Smooth muscle cell (in vitro differentiated cells): ENCODE measurements around the gene PSMD5. TPM values are rescaled to one million over a fixed set of nuclear protein-coding genes. Genes with fewer than 3 reads are reported as not detected.
A peak's percentile ranks its signal among the peaks of the same experiment; 100 is the strongest.

ENCODE experiments used
- DNase-seq: peaks from one replicate; lab custom pipeline; 2025; ENCODE audit not compliant: unreplicated experiment; lab: John Stamatoyannopoulos, UW
- H2AFZ ChIP-seq: fragments of 200-600 bp; sonication (generic); 2 replicates; pipeline ENCODE4 v1.6.0; 2016; ENCODE audit warnings: antibody characterized with exemption, low read depth, mild to moderate bottlenecking
- H3F3A ChIP-seq: fragments of 200-600 bp; sonication (generic); 2 replicates; pipeline ENCODE4 v1.6.0; 2017; ENCODE audit warnings: antibody characterized with exemption, low read depth
- H3K27ac ChIP-seq: fragments of 200-600 bp; sonication (generic); 2 replicates; pipeline ENCODE4 v1.5.1; 2016; ENCODE audit warnings: low read depth, mild to moderate bottlenecking
- H3K27me3 ChIP-seq: fragments of 200-600 bp; sonication (generic); 2 replicates; pipeline ENCODE4 v1.6.1; 2016; ENCODE audit warnings: low read depth, mild to moderate bottlenecking
- H3K36me3 ChIP-seq: fragments of 200-600 bp; sonication (generic); 2 replicates; pipeline ENCODE4 v1.5.1; 2016; ENCODE audit warnings: low read depth
- H3K4me1 ChIP-seq: fragments of 200-600 bp; sonication (generic); 2 replicates; pipeline ENCODE4 v1.5.1; 2016; ENCODE audit warnings: low read depth
- H3K4me2 ChIP-seq: fragments of 200-600 bp; sonication (generic); 2 replicates; pipeline ENCODE4 v1.6.0; 2016; ENCODE audit warnings: mild to moderate bottlenecking
- H3K4me3 ChIP-seq: fragments of 200-600 bp; sonication (generic); 2 replicates; pipeline ENCODE4 v1.5.1; 2016; ENCODE audit warnings: mild to moderate bottlenecking
- H3K79me2 ChIP-seq: fragments of 200-600 bp; sonication (generic); 2 replicates; pipeline ENCODE4 v1.6.0; 2016; ENCODE audit warnings: low read depth, mild to moderate bottlenecking
- H3K9ac ChIP-seq: fragments of 200-600 bp; sonication (generic); 2 replicates; pipeline ENCODE4 v1.6.0; 2016; ENCODE audit warnings: low read depth
- H3K9me3 ChIP-seq: fragments of 200-600 bp; sonication (generic); replicated peaks from 2 replicates; pipeline ENCODE4 v1.5.1; 2016; ENCODE audit warnings: low read depth
- H4K20me1 ChIP-seq: fragments of 200-600 bp; sonication (generic); 2 replicates; pipeline ENCODE4 v1.6.0; 2016; ENCODE audit warnings: low read depth
- CTCF ChIP-seq: fragments of 200-600 bp; sonication (generic); IDR thresholded peaks from 2 replicates; pipeline ENCODE4 v1.5.1; 2017; ENCODE audit warnings: borderline replicate concordance, mild to moderate bottlenecking, antibody characterized with exemption; ENCODE audit not compliant: insufficient read depth, poor library complexity, severe bottlenecking
- WGBS: methylation state at CpG from one replicate; pipeline ENCODE4 v1.1.7; 2016; ENCODE audit warnings: low lambda C conversion rate; 5-methylcytosine and 5-hydroxymethylcytosine counted together
- polyA plus RNA-seq: library from polyadenylated mRNA; unstranded; fragments of >200 nt; fragmentation: Nextera tagmentation; extraction: Ambion mirVana; gene quantifications from 2 replicates; pipeline ENCODE4 v1.2.1, GENCODE V29; 2016
- total RNA-seq: library from RNA; depleted of rRNA; stranded (reverse); fragments of >200 nt; gene quantifications from 2 replicates; pipeline ENCODE4 v1.2.3, GENCODE V29; 2014

PSMD5 gene
- total and polyA plus RNA-seq, 2 experiments from 2014 or later = 14.4 to 18.6 TPM

GRCh38 chr9:120882935-120883607 lies 40.3 kb upstream of the PSMD5 start:
- Histone ChIP-seq H3F3A (peaks cover 15% of the 10 kb centered on the region), H3K36me3 (no peaks in the 10 kb centered on the region), H3K9ac (no peak overlapping the region), H3K27me3 (no peaks in the 10 kb centered on the region), H2AFZ (no peak overlapping the region), H3K79me2 (no peaks in the 10 kb centered on the region), H3K4me3 (no peak overlapping the region), H3K9me3 (no peaks in the 10 kb centered on the region), H4K20me1 (no peaks in the 10 kb centered on the region), H3K27ac (no peak overlapping the region), H3K4me2 (no peak overlapping the region), H3K4me1 (peaks cover 11% of the 10 kb centered on the region)
- DNase-seq = no peak
- 87% methylated on average over 10 of the region's 10 CpGs for WGBS
- no peak for TF ChIP-seq CTCF

GRCh38 chr9:120879446-120879845 lies 36.7 kb upstream of the PSMD5 start:
- H3K4me2 ChIP-seq = no peak overlapping the region
- WGBS = 86% methylated on average over 6 of the region's 6 CpGs
- H3K9ac ChIP-seq = no peak overlapping the region

DNA sequence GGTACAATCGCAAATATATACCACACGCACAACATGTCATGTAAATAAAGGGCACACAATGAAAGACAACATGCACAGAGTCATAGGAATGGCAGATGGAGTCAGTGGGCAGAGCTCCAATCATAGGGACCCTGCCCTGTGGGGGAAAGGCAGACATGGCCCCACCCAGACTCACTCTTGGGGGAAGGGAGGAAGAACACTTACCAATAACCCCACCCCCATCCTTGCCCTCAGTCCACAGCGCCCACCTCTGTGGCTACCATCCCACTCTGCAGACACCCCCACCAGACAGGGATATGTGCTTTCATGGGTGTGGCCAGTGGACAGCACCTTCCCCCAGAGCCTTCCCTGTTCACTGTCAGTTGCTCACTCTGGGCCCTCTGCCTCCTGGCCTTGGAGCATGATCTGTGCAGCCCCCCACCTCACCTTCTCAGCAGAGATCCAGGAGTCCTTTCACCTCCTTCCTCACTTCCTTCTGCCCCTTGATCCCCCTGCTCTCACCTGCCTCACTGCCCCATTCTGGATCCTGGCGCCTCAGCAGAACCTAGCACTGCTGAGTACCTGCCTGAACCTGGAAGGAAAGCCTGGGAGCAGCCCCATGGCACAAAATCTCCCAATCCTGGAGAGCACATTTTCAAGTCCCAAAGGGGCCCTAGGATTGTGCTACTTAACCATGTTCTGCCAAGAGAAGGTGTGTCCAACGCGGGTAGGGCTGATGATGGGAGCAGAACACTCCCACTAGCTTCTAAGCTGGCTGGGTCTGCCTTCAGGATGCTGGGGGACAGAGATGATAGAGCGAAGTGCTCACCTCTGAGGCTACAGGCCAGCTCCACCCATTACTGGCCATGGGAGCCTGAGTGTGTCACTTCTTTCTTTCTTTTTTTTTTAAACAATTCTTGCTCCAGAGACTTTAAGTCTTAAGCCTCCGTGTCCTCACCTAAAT lies 35.7 kb upstream of the PSMD5 start:
- WGBS = 89% methylated on average over 8 of the region's 8 CpGs
- Histone ChIP-seq H3K4me3 (peak overlapping the region; percentile 52), H3K4me1 (peaks cover 5% of the 10 kb centered on the region), H3K9me3 (no peaks in the 10 kb centered on the region), H3F3A (no peaks in the 10 kb centered on the region), H3K36me3 (no peaks in the 10 kb centered on the region), H3K27ac (no peak overlapping the region), H4K20me1 (no peaks in the 10 kb centered on the region), H3K9ac (no peak overlapping the region), H3K27me3 (no peaks in the 10 kb centered on the region), H3K4me2 (no peak overlapping the region), H2AFZ (no peak overlapping the region), H3K79me2 (no peaks in the 10 kb centered on the region)
- no peak for DNase-seq
- TF ChIP-seq CTCF = no peak

More at GRCh38 chr9:120879446-120879845, 36.7 kb upstream of the PSMD5 start:
- H3K36me3 ChIP-seq = no peaks in the 10 kb centered on the region
- H2AFZ ChIP-seq = no peak overlapping the region
- H3K27me3 ChIP-seq = no peaks in the 10 kb centered on the region
- H4K20me1 ChIP-seq = no peaks in the 10 kb centered on the region
- H3K79me2 ChIP-seq = no peaks in the 10 kb centered on the region
- H3K9me3 ChIP-seq = no peaks in the 10 kb centered on the region
- peaks cover 5% of the 10 kb centered on the region for H3K4me1 ChIP-seq
- DNase-seq = no peak
- H3F3A ChIP-seq = no peaks in the 10 kb centered on the region
- no peak for TF ChIP-seq CTCF
- H3K4me3 ChIP-seq = no peak overlapping the region
- no peak overlapping the region for H3K27ac ChIP-seq
